ENCODE measurements around the gene PAN3. TPM values are rescaled to one million over a fixed set of nuclear protein-coding genes. Genes with fewer than 3 reads are reported as not detected.

Gene PAN3
- total RNA-seq, 1 donor from 2014 or later, result 51.9 TPM

DNA sequence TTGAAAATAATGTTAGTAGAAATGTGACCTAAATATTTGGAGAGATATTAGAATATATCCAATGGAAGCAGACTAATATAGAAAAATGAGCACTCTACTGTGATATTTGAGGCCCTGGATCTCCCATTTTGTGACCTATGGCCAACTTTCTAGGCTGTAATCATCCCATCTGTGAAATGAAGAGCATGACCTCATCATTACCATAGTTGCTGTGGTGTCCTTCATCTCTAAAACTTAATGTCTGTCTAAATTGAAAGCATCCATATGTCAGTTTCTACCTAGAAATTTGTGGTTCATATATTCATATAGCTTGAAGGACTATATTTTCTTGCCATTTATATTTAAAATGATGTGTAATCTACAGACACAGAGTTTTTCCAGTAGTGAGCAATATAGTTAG lies 41.6 kb downstream of the PAN3 start:
- H3K36me3 Mint-ChIP-seq (ENCODE audit: low read depth, unreplicated experiment), result no peaks in the 10 kb centered on the region
- no peak overlapping the region for H3K27ac Mint-ChIP-seq (ENCODE audit: unreplicated experiment)
- peaks cover 9% of the 10 kb centered on the region for H3K4me1 Mint-ChIP-seq (ENCODE audit: unreplicated experiment)
- DNase-seq (ENCODE audit: low spot score), result no peak
- no peaks in the 10 kb centered on the region for H3K9me3 Mint-ChIP-seq (ENCODE audit: unreplicated experiment)
- no peak overlapping the region for H3K4me3 Mint-ChIP-seq (ENCODE audit: unreplicated experiment)
- no peaks in the 10 kb centered on the region for H3K27me3 Mint-ChIP-seq (ENCODE audit: unreplicated experiment)
- TF ChIP-seq, protein P1, sequence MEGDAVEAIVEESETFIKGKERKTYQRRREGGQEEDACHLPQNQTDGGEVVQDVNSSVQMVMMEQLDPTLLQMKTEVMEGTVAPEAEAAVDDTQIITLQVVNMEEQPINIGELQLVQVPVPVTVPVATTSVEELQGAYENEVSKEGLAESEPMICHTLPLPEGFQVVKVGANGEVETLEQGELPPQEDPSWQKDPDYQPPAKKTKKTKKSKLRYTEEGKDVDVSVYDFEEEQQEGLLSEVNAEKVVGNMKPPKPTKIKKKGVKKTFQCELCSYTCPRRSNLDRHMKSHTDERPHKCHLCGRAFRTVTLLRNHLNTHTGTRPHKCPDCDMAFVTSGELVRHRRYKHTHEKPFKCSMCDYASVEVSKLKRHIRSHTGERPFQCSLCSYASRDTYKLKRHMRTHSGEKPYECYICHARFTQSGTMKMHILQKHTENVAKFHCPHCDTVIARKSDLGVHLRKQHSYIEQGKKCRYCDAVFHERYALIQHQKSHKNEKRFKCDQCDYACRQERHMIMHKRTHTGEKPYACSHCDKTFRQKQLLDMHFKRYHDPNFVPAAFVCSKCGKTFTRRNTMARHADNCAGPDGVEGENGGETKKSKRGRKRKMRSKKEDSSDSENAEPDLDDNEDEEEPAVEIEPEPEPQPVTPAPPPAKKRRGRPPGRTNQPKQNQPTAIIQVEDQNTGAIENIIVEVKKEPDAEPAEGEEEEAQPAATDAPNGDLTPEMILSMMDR (IDR thresholded peaks at IDR 0.05; ENCODE audit: unreplicated experiment), result no peak

GRCh38 chr13:28181413-28181812 lies 43.1 kb downstream of the PAN3 start:
- H3K4me3 Mint-ChIP-seq (ENCODE audit: unreplicated experiment), result no peak overlapping the region
- H3K27me3 Mint-ChIP-seq (ENCODE audit: unreplicated experiment), result no peaks in the 10 kb centered on the region
- H3K36me3 Mint-ChIP-seq (ENCODE audit: low read depth, unreplicated experiment), result no peaks in the 10 kb centered on the region
- H3K9me3 Mint-ChIP-seq (ENCODE audit: unreplicated experiment), result no peaks in the 10 kb centered on the region
- H3K4me1 Mint-ChIP-seq (ENCODE audit: unreplicated experiment), result peaks cover 12% of the 10 kb centered on the region
- TF ChIP-seq, protein P1 (IDR thresholded peaks at IDR 0.05; ENCODE audit: unreplicated experiment), result no peak
- no peak overlapping the region for H3K27ac Mint-ChIP-seq (ENCODE audit: unreplicated experiment)
- no peak for DNase-seq (ENCODE audit: low spot score)

DNA sequence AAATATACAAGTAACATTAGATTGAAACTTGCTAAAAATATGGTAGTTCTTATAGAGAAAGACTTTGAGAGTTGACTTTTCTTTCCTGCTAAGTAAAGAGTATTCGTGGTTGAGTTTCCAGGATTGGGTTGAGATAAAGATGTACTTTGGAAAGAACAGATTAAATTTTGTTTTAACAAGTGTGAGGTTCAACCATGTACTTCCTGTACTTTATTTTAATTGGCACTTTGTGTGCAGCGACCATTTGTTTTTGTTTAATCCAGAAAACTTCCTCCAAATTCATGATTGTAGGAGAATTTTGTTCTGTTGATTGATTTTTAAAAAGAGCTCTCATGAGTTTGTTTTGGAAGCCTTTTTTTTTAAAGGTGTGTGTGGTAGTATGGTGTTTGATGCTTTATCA lies 46.9 kb downstream of the PAN3 start:
- H3K4me3 Mint-ChIP-seq (ENCODE audit: unreplicated experiment), result no peak overlapping the region
- no peaks in the 10 kb centered on the region for H3K36me3 Mint-ChIP-seq (ENCODE audit: low read depth, unreplicated experiment)
- TF ChIP-seq, protein P1 (IDR thresholded peaks at IDR 0.05; ENCODE audit: unreplicated experiment), result no peak
- H3K9me3 Mint-ChIP-seq (ENCODE audit: unreplicated experiment), result no peaks in the 10 kb centered on the region
- peaks cover 12% of the 10 kb centered on the region for H3K4me1 Mint-ChIP-seq (ENCODE audit: unreplicated experiment)
- DNase-seq (ENCODE audit: low spot score), result no peak
- H3K27me3 Mint-ChIP-seq (ENCODE audit: unreplicated experiment), result no peaks in the 10 kb centered on the region
- peak overlapping the region; percentile 32 for H3K27ac Mint-ChIP-seq (ENCODE audit: unreplicated experiment)

- H3K36me3 Mint-ChIP-seq (ENCODE audit: low read depth, unreplicated experiment), result peaks cover 8% of the 10 kb centered on the region
- DNase-seq (ENCODE audit: low spot score), result no peak
- no peaks in the 10 kb centered on the region for H3K4me1 Mint-ChIP-seq (ENCODE audit: unreplicated experiment)
- TF ChIP-seq, protein P1 (IDR thresholded peaks at IDR 0.05; ENCODE audit: unreplicated experiment), result peak; percentile 53
- H3K9me3 Mint-ChIP-seq (ENCODE audit: unreplicated experiment), result no peaks in the 10 kb centered on the region
- peaks cover 1% of the 10 kb centered on the region for H3K27me3 Mint-ChIP-seq (ENCODE audit: unreplicated experiment)
- no peak overlapping the region for H3K27ac Mint-ChIP-seq (ENCODE audit: unreplicated experiment)
- no peak overlapping the region for H3K4me3 Mint-ChIP-seq (ENCODE audit: unreplicated experiment)
Measured at GRCh38 chr13:28199089-28199488, 60.7 kb downstream of the PAN3 start.

- Mint-ChIP-seq H3K36me3 (ENCODE audit: low read depth, unreplicated experiment) (peaks cover 12% of the 10 kb centered on the region), H3K27ac (ENCODE audit: unreplicated experiment) (no peak overlapping the region), H3K27me3 (ENCODE audit: unreplicated experiment) (peaks cover 1% of the 10 kb centered on the region), H3K9me3 (ENCODE audit: unreplicated experiment) (no peaks in the 10 kb centered on the region), H3K4me3 (ENCODE audit: unreplicated experiment) (no peak overlapping the region), H3K4me1 (ENCODE audit: unreplicated experiment) (no peaks in the 10 kb centered on the region)
- DNase-seq (ENCODE audit: low spot score), result no peak
- TF ChIP-seq, protein P1 (IDR thresholded peaks at IDR 0.05; ENCODE audit: unreplicated experiment), result no peak
Measured at GRCh38 chr13:28204043-28204442, 65.7 kb downstream of the PAN3 start.

Data from endothelial cell (in vitro differentiated cells).